HepG2 (cell line): ENCODE measurements around the gene TMEM170B. TPM values are rescaled to one million over a fixed set of nuclear protein-coding genes. Genes with fewer than 3 reads are reported as not detected.

ENCODE experiments used
- ATAC-seq: fragments of 200-7000 bp; cut with Tn5 transposase; 3 replicates; pipeline ENCODE4 v1.9.1; 2020; ENCODE audit warnings: mild to moderate bottlenecking, moderate library complexity
- BruUV-seq: library from RNA; stranded (reverse); fragments of 400-500 nt; replicated peaks from 2 replicates; lab custom pipeline; 2021; lab: Mats Ljungman, UMichigan
- CTCF ChIA-PET: fragments of 300-600 bp; formaldehyde crosslinking; extraction: SDS; loops from one replicate; lab custom pipeline; 2021; ENCODE audit warnings: low total read pairs, inconsistent platforms, low intra/inter-chr PET ratio; lab: Yijun Ruan, JAX
- POLR2A ChIA-PET: fragments of 350-600 bp; sonication (Branson Sonifier 250); formaldehyde crosslinking; loops from one replicate; lab custom pipeline; 2020; ENCODE audit warnings: antibody characterized with exemption, inconsistent platforms; lab: Yijun Ruan, JAX
- DNase-seq: peaks from one replicate; pipeline ENCODE4 v3.0.0-alpha.2; 2015; ENCODE audit warnings: low spot score
- FAIRE-seq: peaks from 3 replicates; lab custom pipeline; 2011; peaks lifted over from hg19 to GRCh38; lab: Jason Lieb, UNC
- H2AFZ ChIP-seq: one replicate; pipeline ENCODE4 v1.6.1; 2011; ENCODE audit warnings: low read length, inconsistent platforms
- H3K27ac ChIP-seq: fragments of 300-600 bp; 3 replicates; pipeline ENCODE4 v1.8.0; 2011; ENCODE audit warnings: mixed run types, mild to moderate bottlenecking, mixed read lengths, low read length, inconsistent platforms; ENCODE audit not compliant: insufficient read depth; ENCODE audit errors: extremely low read length
- H3K27me3 ChIP-seq, 2 experiments: fragments of 200-600 bp in 1 of 2; 2 replicates in 1 of 2; 3 replicates in 1 of 2; pipeline versions ENCODE4 v1.6.0 to v1.8.0; 2011; ENCODE audit warnings: low read length in 2 of 2, mild to moderate bottlenecking in 2 of 2, moderate library complexity in 2 of 2, inconsistent platforms in 1 of 2; ENCODE audit not compliant: insufficient read depth in 2 of 2, control insufficient read depth in 1 of 2
- H3K36me3 ChIP-seq, 2 experiments: fragments of 200-600 bp in 1 of 2; replicated peaks in 1 of 2; 2 replicates in 1 of 2; 3 replicates in 1 of 2; pipeline versions ENCODE4 v1.5.1 to v1.8.0; 2011; ENCODE audit warnings: low read length in 2 of 2, inconsistent platforms in 1 of 2; ENCODE audit not compliant: insufficient read depth in 2 of 2, control insufficient read depth in 1 of 2
- H3K4me1 ChIP-seq: 2 replicates; pipeline ENCODE4 v1.5.1; 2012; ENCODE audit warnings: low read length, inconsistent platforms; ENCODE audit not compliant: insufficient read depth
- H3K4me2 ChIP-seq: 2 replicates; pipeline ENCODE4 v1.6.0; 2011; ENCODE audit warnings: low read depth, low read length, inconsistent platforms
- H3K4me3 ChIP-seq, 3 experiments: fragments of 200-600 bp in 1 of 3; sonication (generic), shearing (Covaris generic) in 1 of 3; replicated peaks in 1 of 3; 2 replicates each; pipeline ENCODE4 v1.5.1; 2011 to 2016; ENCODE audit warnings: low read length in 3 of 3, inconsistent platforms in 2 of 3, low read depth in 2 of 3, mild to moderate bottlenecking in 2 of 3, control low read depth in 1 of 3, mixed read lengths in 1 of 3; ENCODE audit not compliant: insufficient read depth in 1 of 3
- H3K79me2 ChIP-seq: one replicate; pipeline ENCODE4 v1.6.1; 2011; ENCODE audit warnings: low read length, inconsistent platforms; ENCODE audit not compliant: insufficient read depth
- H3K9ac ChIP-seq: 2 replicates; pipeline ENCODE4 v1.6.0; 2011; ENCODE audit warnings: mild to moderate bottlenecking, low read depth, low read length, inconsistent platforms; ENCODE audit not compliant: insufficient read depth
- H3K9me3 ChIP-seq: 2 replicates; pipeline ENCODE4 v1.5.1; 2012; ENCODE audit warnings: mild to moderate bottlenecking, low read length
- H4K20me1 ChIP-seq: 2 replicates; pipeline ENCODE4 v1.6.0; 2011; ENCODE audit warnings: inconsistent platforms, mild to moderate bottlenecking, low read length, moderate library complexity; ENCODE audit not compliant: insufficient read depth
- AHDC1 ChIP-seq: sonication (generic); formaldehyde crosslinking; IDR thresholded peaks from 2 replicates; pipeline ENCODE4 v1.5.1; 2020; ENCODE audit warnings: mild to moderate bottlenecking, missing genetic modification reagents, borderline replicate concordance
- ATF2 ChIP-seq: sonication (generic); formaldehyde crosslinking; IDR thresholded peaks from 2 replicates; pipeline ENCODE4 v1.4.0; 2020; ENCODE audit warnings: missing genetic modification reagents
- CERS6 ChIP-seq: sonication (generic); formaldehyde crosslinking; IDR thresholded peaks from 2 replicates; pipeline ENCODE4 v1.5.0; 2020; ENCODE audit warnings: missing genetic modification reagents
- CHD2 ChIP-seq: IDR thresholded peaks from 2 replicates; pipeline ENCODE4 v1.6.1; 2011; ENCODE audit warnings: low read depth, low read length, improper control_type of control experiment
- CREM ChIP-seq, 2 experiments: sonication (generic) in 1 of 2; formaldehyde crosslinking in 1 of 2; IDR thresholded peaks; 2 replicates each; pipeline versions ENCODE4 v1.4.0 to v1.6.1; 2016 to 2020; ENCODE audit warnings: antibody characterized with exemption in 1 of 2, mild to moderate bottlenecking in 1 of 2, missing genetic modification reagents in 1 of 2
- HNRNPL ChIP-seq: fragments of 200-400 bp; formaldehyde crosslinking; IDR thresholded peaks from 2 replicates; pipeline ENCODE4 v1.6.1; 2017; ENCODE audit warnings: mild to moderate bottlenecking, low read depth, low read length
- MEIS2 ChIP-seq: sonication (generic); formaldehyde crosslinking; IDR thresholded peaks from 2 replicates; pipeline ENCODE4 v1.9.0; 2021; ENCODE audit warnings: mild to moderate bottlenecking, missing genetic modification reagents
- PLRG1 ChIP-seq: fragments of 450-650 bp; conservative IDR thresholded peaks from 2 replicates; pipeline ENCODE4 v1.6.1; 2016
- RAD51 ChIP-seq: fragments of 450-650 bp; IDR thresholded peaks from 2 replicates; pipeline ENCODE4 v1.6.1; 2016; ENCODE audit warnings: borderline replicate concordance
- STAT5B ChIP-seq: sonication (generic); formaldehyde crosslinking; IDR thresholded peaks from 2 replicates; pipeline ENCODE4 v1.4.0; 2020; ENCODE audit warnings: missing genetic modification reagents
- TEF ChIP-seq: sonication (generic); formaldehyde crosslinking; IDR thresholded peaks from 2 replicates; pipeline ENCODE4 v1.5.0; 2020; ENCODE audit warnings: missing genetic modification reagents
- ZHX1 ChIP-seq: sonication (generic); formaldehyde crosslinking; IDR thresholded peaks from 2 replicates; pipeline ENCODE4 v1.8.1; 2022; ENCODE audit warnings: low read depth, mild to moderate bottlenecking, missing genetic modification reagents
- ZNF354B ChIP-seq: sonication (generic); formaldehyde crosslinking; IDR thresholded peaks from 2 replicates; pipeline ENCODE4 v1.8.0; 2022; ENCODE audit warnings: mild to moderate bottlenecking, missing genetic modification reagents
- ZNF562 ChIP-seq: sonication (generic); formaldehyde crosslinking; IDR thresholded peaks from 2 replicates; pipeline ENCODE4 v1.8.0; 2022; ENCODE audit warnings: missing genetic modification reagents, borderline replicate concordance
- WGBS: methylation state at CpG from one replicate; pipeline ENCODE4 v1.1.6; 2017; ENCODE audit warnings: low lambda C conversion rate; 5-methylcytosine and 5-hydroxymethylcytosine counted together
- in situ Hi-C: cut with HindIII; loops from 2 replicates; pipeline ENCODE4 v1.10.0; 2017; ENCODE audit warnings: low pct_unique_long_range_greater_than_20kb; ENCODE audit not compliant: extremely low pct_ligation_motif_present
- intact Hi-C: fragments of 100-400 bp; cut with micrococcal nuclease; formaldehyde crosslinking; loops from one replicate; pipeline ENCODE4 v1.10.0; 2022; ENCODE audit not compliant: unreplicated experiment
- polyA plus RNA-seq, 8 experiments: library from polyadenylated mRNA; depleted of rRNA in 3 of 8; stranded (reverse) in 7 of 8; unstranded in 1 of 8; fragments of >200 nt; fragmentation: Illumina TruSeq in 4 of 8; extraction: Trizol in 4 of 8; gene quantifications; 2 replicates each; pipeline versions ENCODE4 v1.2.1 to v1.2.3, GENCODE V29; 2011 to 2016; ENCODE audit warnings: low read depth in 4 of 8, missing spikeins in 1 of 8, mixed read lengths in 1 of 8; ENCODE audit not compliant: insufficient read depth in 1 of 8
- total RNA-seq, 5 experiments: library from RNA; depleted of rRNA; stranded (reverse); fragments of >200 nt; fragmentation: Illumina TruSeq; extraction: Trizol; gene quantifications; 2 replicates each; pipeline ENCODE4 v1.2.3, GENCODE V29; 2016; ENCODE audit warnings: low read depth in 1 of 5

TMEM170B gene
- total and polyA plus RNA-seq, 2 of the 13 experiments (the other 11 are each of a cell fraction or from before 2014, with no cell fraction given): 3.3 to 9.4 TPM

- H3K27me3 ChIP-seq: peaks cover 0 to 20% of the 10 kb centered on the region in 2 experiments; a peak in 3 of 5 replicates
- ChIA-PET POLR2A (no interaction called here), CTCF (no interaction called here)
- no peaks in the 10 kb centered on the region for H3K4me1 ChIP-seq
- no peaks in the 10 kb centered on the region for H3K36me3 ChIP-seq
- in situ Hi-C loops: no loop called here
- no peak for FAIRE-seq
- H4K20me1 ChIP-seq: no peaks in the 10 kb centered on the region
- 29% methylated on average over 7 of the region's 7 CpGs for WGBS
- no peak overlapping the region for H3K9ac ChIP-seq
- no peak overlapping the region for H3K27ac ChIP-seq
- no peak for DNase-seq
- ATAC-seq: no peak
- H3K79me2 ChIP-seq: no peaks in the 10 kb centered on the region
- H3K9me3 ChIP-seq: no peaks in the 10 kb centered on the region
- no peak overlapping the region for H2AFZ ChIP-seq
- no TSS peak for BruUV-seq
- intact Hi-C loops: no loop called here
- no peak overlapping the region for H3K4me3 ChIP-seq
- H3K4me2 ChIP-seq: no peak overlapping the region
- TF ChIP-seq HNRNPL (no peak), CREM (IDR thresholded peaks at IDR 0.05) (no peak), CREM (CRISPR knock-in tag; IDR thresholded peaks at IDR 0.05) (no peak), ZHX1 (CRISPR knock-in tag) (no peak), PLRG1 (no peak), TEF (CRISPR knock-in tag) (no peak), ZNF562 (CRISPR knock-in tag) (no peak), CERS6 (CRISPR knock-in tag) (no peak), AHDC1 (CRISPR knock-in tag) (no peak), MEIS2 (no peak), CHD2 (no peak), ATF2 (CRISPR knock-in tag) (no peak), RAD51 (no peak), STAT5B (CRISPR knock-in tag) (no peak), ZNF354B (CRISPR knock-in tag) (no peak)
Observed at GRCh38 chr6:11631008-11631407, 93.5 kb downstream of the TMEM170B start.
